GM12878 (cell line): ENCODE measurements around the gene ZFP90. TPM values are rescaled to one million over a fixed set of nuclear protein-coding genes. Genes with fewer than 3 reads are reported as not detected.

Experiments used
- ATAC-seq: fragments of 200-7000 bp; cut with Tn5 transposase; 3 replicates; pipeline ENCODE4 v1.9.1; 2020; ENCODE audit warnings: mild to moderate bottlenecking, moderate library complexity
- Bru-seq: library from RNA; stranded (reverse); fragments of 400-500 nt; gene quantifications from one replicate; lab custom pipeline; 2021; lab: Mats Ljungman, UMichigan
- BruChase-seq, 2 experiments: library from RNA; stranded (reverse); fragments of 400-500 nt; gene quantifications; one replicate each; lab custom pipeline; 2021; lab: Mats Ljungman, UMichigan
- BruUV-seq: library from RNA; stranded (reverse); fragments of 400-500 nt; replicated peaks from 2 replicates; lab custom pipeline; 2021; lab: Mats Ljungman, UMichigan
- CTCF ChIA-PET: fragments of 300-600 bp; sonication (Branson Sonifier 250); formaldehyde crosslinking; extraction: SDS; loops from one replicate; lab custom pipeline; 2021; ENCODE audit warnings: inconsistent platforms; lab: Yijun Ruan, JAX
- POLR2A ChIA-PET: fragments of 350-600 bp; formaldehyde crosslinking; extraction: SDS; loops from one replicate; lab custom pipeline; 2021; ENCODE audit warnings: inconsistent platforms; lab: Charles Lee
- RAD21 ChIA-PET: fragments of 300-600 bp; sonication (Branson Sonifier 250); formaldehyde crosslinking; loops from one replicate; lab custom pipeline; 2023; ENCODE audit warnings: antibody characterized with exemption; ENCODE audit not compliant: unreplicated experiment; lab: Charles Lee
- SMC1A ChIA-PET: fragments of 300-600 bp; sonication (Branson Sonifier 250); formaldehyde crosslinking; loops from one replicate; lab custom pipeline; 2023; ENCODE audit not compliant: unreplicated experiment, uncharacterized antibody; lab: Charles Lee
- DNase-seq: peaks from one replicate; pipeline ENCODE4 v3.0.0-alpha.2; 2011; ENCODE audit warnings: low read depth, low spot score
- FAIRE-seq: peaks from 3 replicates; lab custom pipeline; 2011; peaks lifted over from hg19 to GRCh38; lab: Jason Lieb, UNC
- H2AFZ ChIP-seq: 2 replicates; pipeline ENCODE4 v1.6.0; 2011; ENCODE audit warnings: low read depth, low read length, control low read depth; ENCODE audit not compliant: control insufficient read depth
- H3K27ac ChIP-seq: 2 replicates; pipeline ENCODE4 v1.5.1; 2011; ENCODE audit warnings: control low read depth; ENCODE audit not compliant: control insufficient read depth, insufficient read depth
- H3K27me3 ChIP-seq, 2 experiments: replicated peaks in 1 of 2; 2 replicates each; pipeline versions ENCODE4 v1.6.0 to v1.6.1; 2011; ENCODE audit warnings: low read length in 1 of 2; ENCODE audit not compliant: control insufficient read depth in 2 of 2, insufficient read depth in 2 of 2
- H3K36me3 ChIP-seq, 2 experiments: 2 replicates each; pipeline ENCODE4 v1.5.1; 2011; ENCODE audit warnings: low read length in 1 of 2; ENCODE audit not compliant: control insufficient read depth in 2 of 2, insufficient read depth in 2 of 2
- H3K4me1 ChIP-seq: 2 replicates; pipeline ENCODE4 v1.6.1; 2011; ENCODE audit warnings: mild to moderate bottlenecking, low read length, moderate library complexity, mixed read lengths; ENCODE audit not compliant: control insufficient read depth, insufficient read depth
- H3K4me2 ChIP-seq: 2 replicates; pipeline ENCODE4 v1.6.0; 2011; ENCODE audit warnings: control low read depth; ENCODE audit not compliant: control insufficient read depth, insufficient read depth
- H3K4me3 ChIP-seq: fragments of 200-600 bp; sonication (generic); 2 replicates; pipeline ENCODE4 v1.5.1; 2016
- H3K79me2 ChIP-seq: 2 replicates; pipeline ENCODE4 v1.6.0; 2011; ENCODE audit warnings: low read length; ENCODE audit not compliant: control insufficient read depth, insufficient read depth
- H3K9ac ChIP-seq: 2 replicates; pipeline ENCODE4 v1.8.0; 2011; ENCODE audit warnings: low read length, control low read depth, mixed read lengths; ENCODE audit not compliant: control insufficient read depth, insufficient read depth
- H3K9me3 ChIP-seq: replicated peaks from 3 replicates; pipeline ENCODE4 v1.5.1; 2011; ENCODE audit warnings: mild to moderate bottlenecking, low read length; ENCODE audit not compliant: control insufficient read depth, insufficient read depth
- H4K20me1 ChIP-seq: 2 replicates; pipeline ENCODE4 v1.6.0; 2011; ENCODE audit not compliant: control insufficient read depth, insufficient read depth
- DPF2 ChIP-seq: fragments of 450-650 bp; IDR thresholded peaks from 2 replicates; pipeline ENCODE4 v1.6.1; 2017; ENCODE audit warnings: mild to moderate bottlenecking
- GATAD2B ChIP-seq: fragments of 450-650 bp; conservative IDR thresholded peaks from 2 replicates; pipeline ENCODE4 v1.6.1; 2017; ENCODE audit warnings: low read depth, mild to moderate bottlenecking, moderate library complexity
- IRF4 ChIP-seq: IDR thresholded peaks from 2 replicates; pipeline ENCODE4 v1.6.1; 2011; ENCODE audit warnings: low read depth, low read length
- NKRF ChIP-seq: fragments of 450-650 bp; conservative IDR thresholded peaks from 2 replicates; pipeline ENCODE4 v1.6.1; 2017; ENCODE audit warnings: mild to moderate bottlenecking, moderate library complexity
- ZBTB33 ChIP-seq: fragments of 450-650 bp; IDR thresholded peaks from 2 replicates; pipeline ENCODE4 v1.6.1; 2017; ENCODE audit warnings: mild to moderate bottlenecking
- ZNF217 ChIP-seq: fragments of 450-650 bp; IDR thresholded peaks from 2 replicates; pipeline ENCODE4 v1.6.1; 2017; ENCODE audit warnings: antibody characterized with exemption, mild to moderate bottlenecking
- ZNF24 ChIP-seq: fragments of 450-650 bp; IDR thresholded peaks from 2 replicates; pipeline ENCODE4 v1.6.1; 2017; ENCODE audit warnings: antibody characterized with exemption, mild to moderate bottlenecking
- ZNF687 ChIP-seq: fragments of 450-650 bp; IDR thresholded peaks from 2 replicates; pipeline ENCODE4 v1.6.1; 2017; ENCODE audit warnings: mild to moderate bottlenecking, moderate library complexity
- ZZZ3 ChIP-seq: IDR thresholded peaks from 2 replicates; pipeline ENCODE4 v1.6.1; 2011; ENCODE audit warnings: low read depth; ENCODE audit not compliant: control insufficient read depth, insufficient read length
- WGBS: methylation state at CpG from one replicate; pipeline ENCODE4 v1.1.6; 2016; ENCODE audit warnings: low lambda C conversion rate; ENCODE audit not compliant: insufficient replicate concordance, insufficient coverage; ENCODE audit errors: missing lambda C conversion rate; 5-methylcytosine and 5-hydroxymethylcytosine counted together
- in situ Hi-C: fragments of 300-500 bp; cut with MboI; formaldehyde crosslinking; loops from 9 replicates; pipeline ENCODE4 v1.14.3; 2018; ENCODE audit warnings: mixed read lengths
- intact Hi-C: fragments of 100-400 bp; cut with micrococcal nuclease; formaldehyde crosslinking; loops from one replicate; pipeline ENCODE4 v1.14.2; 2022; ENCODE audit not compliant: unreplicated experiment
- long read RNA-seq, 2 experiments: library from polyadenylated mRNA; unstranded; transcript quantifications; one replicate each; pipeline ENCODE4 v2.0.0, GENCODE V29; 2019 to 2020
- polyA minus RNA-seq, 3 experiments: library from RNA; depleted of rRNA, polyadenylated mRNA; stranded (reverse); fragments of >200 nt; gene quantifications; 2 replicates each; pipeline ENCODE4 v1.2.3, GENCODE V29; 2011
- polyA plus RNA-seq, 11 experiments: library from polyadenylated mRNA; depleted of rRNA in 4 of 11; unstranded in 6 of 11; stranded (reverse) in 5 of 11; fragments of >200 nt; fragmentation: Nextera tagmentation in 4 of 11; fragmentation: Illumina TruSeq in 1 of 11; extraction: Ambion mirVana in 4 of 11; extraction: Trizol in 1 of 11; gene quantifications; 1 replicate in 1 of 11; 2 replicates in 10 of 11; pipeline versions ENCODE4 v1.2.1 to v1.2.3, GENCODE V29; 2011 to 2016; ENCODE audit warnings: inconsistent platforms in 2 of 11, missing spikeins in 2 of 11, low read depth in 1 of 11
- total RNA-seq, 4 experiments: library from RNA; depleted of rRNA in 3 of 4; stranded (reverse); fragments of >200 nt in 3 of 4; fragmentation: Illumina TruSeq in 1 of 4; extraction: Trizol in 1 of 4; gene quantifications; 2 replicates each; pipeline versions ENCODE4 v1.2.1 to v1.2.3, GENCODE V29; 2013 to 2021

Gene ZFP90
- total RNA-seq (2013; cell fraction: nucleolus; rRNA removed): 72.8 and 80.9 TPM in 2 replicates
- total RNA-seq (2014; rRNA removed) (19.5 and 20.9 TPM in 2 replicates), total RNA-seq (2014; rRNA removed; fragmentation: Illumina TruSeq; extraction: Trizol) (15.1 and 17.5 TPM in 2 replicates), total RNA-seq (2021) (17.2 and 19.9 TPM in 2 replicates), polyA plus RNA-seq (2011; rRNA removed) (20.0 and 24.1 TPM in 2 replicates), polyA plus RNA-seq (2014; fragmentation: Illumina TruSeq; extraction: Trizol) (15.0 and 17.9 TPM in 2 replicates), polyA plus RNA-seq (2014; fragmentation: Nextera tagmentation; extraction: Ambion mirVana) (1 to 10 TPM; 3.3 to 3.6 TPM), polyA plus RNA-seq (2014; rRNA removed) (16.9 and 17.3 TPM in 2 replicates), polyA plus RNA-seq (2016; fragmentation: Nextera tagmentation; extraction: Ambion mirVana) (10 to 100 TPM; 12.9 to 15.8 TPM), polyA minus RNA-seq (2011; rRNA and poly(A)+ RNA removed) (11.4 and 17.3 TPM in 2 replicates), Bru-seq, nascent RNA (percentile 77 among the genes with signal in this experiment), BruChase-seq, experiment 1, labeled RNA remaining after a 6-hour chase (percentile 73 among the genes with signal in this experiment), BruChase-seq, experiment 2, labeled RNA remaining after a 2-hour chase (percentile 74 among the genes with signal in this experiment)
- polyA plus RNA-seq (2011; ENCODE audit: low read depth): 9.8 TPM
- 10.5 and 15.3 TPM in 2 replicates for polyA plus RNA-seq (2011; cell fraction: cytosol; rRNA removed)
- 17.5 and 18.7 TPM in 2 replicates for polyA plus RNA-seq (2011; cell fraction: nucleus; rRNA removed)
- polyA plus RNA-seq (2012): 11.2 and 19.9 TPM in 2 replicates
- 4.6 and 6.1 TPM in 2 replicates for polyA minus RNA-seq (2011; cell fraction: cytosol; rRNA and poly(A)+ RNA removed)
- polyA minus RNA-seq (2011; cell fraction: nucleus; rRNA and poly(A)+ RNA removed): 8.2 and 10.1 TPM in 2 replicates
- long read RNA-seq, experiment 1, partial matches to known transcripts: 0 of 1 reads
- long read RNA-seq, experiment 1, other reads (novel, unspliced or antisense): 1 of 1 reads
- long read RNA-seq, experiment 2, full-length matches to known transcripts: 6 of 14 reads
- long read RNA-seq, experiment 2, partial matches to known transcripts: 0 of 14 reads
- long read RNA-seq, experiment 2, other reads (novel, unspliced or antisense): 8 of 14 reads

- no TSS peak for BruUV-seq
- peak within 1 kb of the TSS; percentile 77 for H3K9ac ChIP-seq
- ChIA-PET CTCF (interaction anchor here (1.4 to 1.9 kb wide), 2 partner anchors 11 to 18 kb away, joined by 4 to 6 read pairs; no protein-coding TSS in a partner anchor), POLR2A (interaction anchor here (1.0 kb wide), 1 partner anchor 9 kb away, joined by 3 read pairs; no protein-coding TSS in a partner anchor), RAD21 (interaction anchor here (1.4 kb wide), 1 partner anchor 11 kb away, joined by 6 read pairs; no protein-coding TSS in a partner anchor), SMC1A (no interaction called here)
- H3K36me3 ChIP-seq: no peaks in the 10 kb centered on the region
- no peaks in the 10 kb centered on the region for H3K4me1 ChIP-seq
- H2AFZ ChIP-seq: peak within 1 kb of the TSS; percentile 91
- in situ Hi-C loops: loop anchor here (25.0 kb wide), 1 partner anchor 273 kb away; no protein-coding TSS in a partner anchor
- WGBS: 8% methylated on average over 61 of the region's 71 CpGs
- H3K27ac ChIP-seq: peak within 1 kb of the TSS; percentile 75
- intact Hi-C loops: no loop called here
- peaks cover 5% of the 10 kb centered on the region for H3K9me3 ChIP-seq
- FAIRE-seq (peak; percentile 86), DNase-seq (peak; percentile 38), ATAC-seq (peak; percentile 98)
- H3K79me2 ChIP-seq: peaks cover 3% of the 10 kb centered on the region
- H3K4me3 ChIP-seq: peak within 1 kb of the TSS; percentile 99
- H3K4me2 ChIP-seq: peak within 1 kb of the TSS; percentile 78
- no peaks in the 10 kb centered on the region for H4K20me1 ChIP-seq
- H3K27me3 ChIP-seq: no peaks in the 10 kb centered on the region
- TF ChIP-seq ZNF24 (0 out of 2 replicates have a peak, but pooled peaks have one; percentile 19), ZNF687 (0 out of 2 replicates have a peak, but pooled peaks have one; percentile 22), GATAD2B (peak; percentile 66; the same call in 1 of the 2 replicates), NKRF (peak; percentile 44; the same call in 1 of the 2 replicates), ZZZ3 (no peak), ZNF217 (no peak), IRF4 (0 out of 2 replicates have a peak, but pooled peaks have one; percentile 10), ZBTB33 (no peak), DPF2 (peak; percentile 57; the same call in 1 of the 2 replicates)
Observed at GRCh38 chr16:68538880-68539701, at the start of gene ZFP90. ZFP90 (plus strand) TSS chr16:68539291; CDS start chr16:68539793, 502 bp downstream.
